Stimulated activated CD8-positive, alpha-beta memory T cell treated with anti-CD3 and anti-CD28 coated beads, Interleukin-4, amount 100 ng/mL, for 24 hours (primary cell): Measurements from ENCODE around the gene CLIP2.
"Not testable (repeated sequence)": the region's sequence is repeated elsewhere in the genome, so short reads cannot be mapped to it uniquely, and the experiment has no call there.

Source experiments
- DNase-seq: peaks from one replicate; pipeline ENCODE4 v3.0.0-alpha.2; 2020; ENCODE audit warnings: low read depth

Gene CLIP2

DNA sequence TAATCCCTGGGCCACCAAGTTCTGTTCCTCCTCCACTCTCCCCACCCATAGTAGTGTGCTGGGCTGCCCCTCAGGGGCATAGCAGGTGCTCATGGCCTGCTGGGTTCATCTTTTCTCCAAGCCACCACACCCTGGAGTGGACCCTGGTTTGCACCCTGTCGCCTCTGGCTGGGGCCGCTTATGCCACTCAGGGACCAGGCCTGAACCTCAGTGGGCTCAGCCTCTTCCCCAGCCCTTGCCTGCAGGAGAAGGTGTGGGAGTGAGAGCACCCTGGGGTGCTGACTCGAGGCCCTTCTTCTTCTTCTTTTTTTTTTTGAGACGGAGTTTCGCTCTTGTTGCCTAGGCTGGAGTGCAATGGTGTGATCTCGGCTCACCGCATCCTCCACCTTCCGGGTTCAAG lies 10.2 kb downstream of the CLIP2 start:
- no peak for DNase-seq

DNA sequence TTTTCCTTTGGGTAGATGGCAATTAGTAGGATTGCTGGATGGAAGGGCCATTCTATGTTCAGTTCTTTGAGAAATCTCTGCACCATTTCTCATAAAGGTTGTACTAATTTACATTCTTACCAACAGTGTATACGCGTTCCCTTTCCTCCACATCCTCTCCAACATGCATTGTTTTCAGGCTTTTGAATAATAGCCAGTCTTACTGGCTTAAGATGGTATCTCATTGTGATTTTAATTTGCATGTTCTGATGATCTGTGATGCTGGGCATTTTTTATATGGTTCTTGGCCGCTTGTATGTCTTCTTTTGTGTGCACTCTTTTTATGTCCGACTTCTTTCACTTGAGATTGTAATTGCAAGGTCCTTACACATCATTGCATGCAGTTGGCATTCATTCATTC lies 11.7 kb downstream of the CLIP2 start:
- no peak for DNase-seq

DNA sequence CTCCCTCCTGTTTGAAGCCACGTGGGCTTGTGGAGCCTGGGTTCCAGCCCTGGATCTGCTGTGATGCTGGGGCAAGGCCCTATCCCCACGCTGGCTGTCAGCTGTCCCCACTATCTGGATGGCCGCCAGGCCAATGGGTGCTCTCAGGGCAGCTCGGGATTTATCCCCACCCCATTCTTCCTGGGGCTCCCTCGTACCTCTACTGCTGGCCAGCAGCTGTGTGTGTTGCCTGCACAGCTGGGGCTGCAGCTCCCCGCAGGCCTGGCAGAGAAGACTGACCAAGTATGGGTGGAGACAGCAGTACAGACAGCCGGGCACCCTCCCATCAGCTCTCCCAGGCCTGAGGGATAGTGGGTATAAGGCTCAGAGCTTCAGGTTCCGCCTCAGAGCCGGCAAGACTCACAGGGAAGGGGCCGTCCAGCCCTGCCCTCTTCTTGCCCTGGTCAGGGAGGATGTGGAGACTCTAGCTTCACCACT lies 13.6 kb downstream of the CLIP2 start:
- no peak for DNase-seq

DNA sequence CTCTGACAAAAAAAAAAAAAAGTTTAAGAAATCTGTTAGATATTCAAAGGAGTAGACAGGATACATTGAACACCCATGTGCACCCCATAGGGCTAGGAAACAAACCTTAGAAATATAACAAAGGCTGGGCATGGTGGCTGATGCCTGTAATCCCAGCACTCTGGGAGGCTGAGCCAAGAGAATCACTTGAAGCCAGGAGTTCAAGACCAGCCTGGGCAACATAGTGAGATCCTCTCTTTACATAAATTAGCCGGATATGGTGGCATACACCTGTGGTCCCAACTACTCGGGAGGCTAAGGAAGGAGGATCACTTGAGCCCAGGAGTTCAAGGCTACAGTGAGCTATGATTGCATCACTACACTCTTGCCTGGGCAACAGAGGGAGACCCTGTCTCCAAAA lies 15.3 kb downstream of the CLIP2 start:
- no peak for DNase-seq

DNA sequence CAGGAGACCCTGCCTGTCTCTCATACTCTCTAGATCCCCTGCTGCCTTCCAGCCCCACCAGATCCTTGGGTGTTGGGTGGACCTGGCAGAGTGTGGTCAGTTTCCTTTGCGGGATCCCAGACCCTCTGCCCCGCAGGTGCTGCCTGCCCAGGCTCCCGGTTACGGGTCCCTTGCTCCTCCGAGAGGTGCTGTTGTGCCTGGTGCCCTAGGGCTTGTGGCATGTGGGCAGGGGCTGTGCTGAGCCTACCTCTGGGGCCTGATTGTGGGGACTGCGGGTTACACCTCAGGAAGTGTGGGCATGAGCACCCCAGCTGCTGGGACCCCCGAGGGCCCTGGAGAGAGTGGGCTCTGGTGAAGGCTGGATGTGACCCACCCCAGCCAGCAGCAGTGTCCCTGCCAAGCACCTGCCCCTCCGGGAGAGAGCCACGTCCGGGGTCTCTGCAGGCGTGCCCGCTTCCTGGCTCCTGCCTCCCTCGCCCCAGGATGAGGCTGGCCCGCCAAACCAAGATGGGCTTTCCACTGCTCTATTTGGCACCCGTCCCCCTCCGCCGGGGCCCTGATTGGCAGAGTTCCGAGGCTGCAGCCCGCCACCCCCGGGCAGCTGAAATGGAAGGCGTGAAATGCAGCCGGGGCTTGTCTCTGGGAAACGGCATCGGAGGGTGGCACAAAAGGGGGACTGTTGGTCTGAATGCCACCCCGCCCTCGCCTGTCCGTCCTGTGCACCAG lies 17.0 kb downstream of the CLIP2 start:
- no peak for DNase-seq

DNA sequence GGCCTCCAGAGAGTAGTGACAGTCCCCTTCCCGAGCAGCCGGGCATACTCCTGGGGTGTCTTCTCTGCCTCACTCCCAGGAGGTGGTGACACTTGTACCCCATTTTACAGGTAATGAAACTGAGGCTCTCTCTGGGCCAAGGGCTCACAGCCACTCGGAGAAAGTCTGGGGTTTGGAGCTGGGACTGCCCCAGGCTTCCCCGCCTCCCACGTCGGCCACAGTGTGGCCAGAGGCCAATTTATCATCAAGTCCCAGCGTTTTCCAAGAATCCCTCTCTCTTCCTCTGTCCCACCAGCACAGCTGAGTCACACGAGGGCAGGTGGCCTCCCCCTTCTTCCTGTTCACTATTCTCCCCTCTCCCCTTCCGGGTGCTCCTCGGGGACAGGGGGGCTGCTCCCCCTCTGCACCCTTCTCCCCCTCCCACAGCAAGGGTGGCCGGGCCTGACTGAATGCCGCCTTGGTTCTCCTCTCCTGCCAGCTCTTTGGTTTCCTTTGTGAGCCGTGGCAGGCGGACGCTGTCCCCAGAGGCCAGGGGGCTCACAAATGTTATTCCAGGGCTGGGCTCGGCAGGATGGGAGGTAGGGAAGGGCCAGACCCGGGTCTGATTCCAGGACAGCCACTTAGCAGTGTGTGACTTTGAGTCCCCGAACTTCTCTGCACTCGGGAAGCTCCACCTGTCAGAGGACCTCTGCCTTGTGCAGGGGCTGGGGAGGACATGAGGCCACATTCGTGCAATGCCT lies 17.7 kb downstream of the CLIP2 start:
- no peak for DNase-seq

DNA sequence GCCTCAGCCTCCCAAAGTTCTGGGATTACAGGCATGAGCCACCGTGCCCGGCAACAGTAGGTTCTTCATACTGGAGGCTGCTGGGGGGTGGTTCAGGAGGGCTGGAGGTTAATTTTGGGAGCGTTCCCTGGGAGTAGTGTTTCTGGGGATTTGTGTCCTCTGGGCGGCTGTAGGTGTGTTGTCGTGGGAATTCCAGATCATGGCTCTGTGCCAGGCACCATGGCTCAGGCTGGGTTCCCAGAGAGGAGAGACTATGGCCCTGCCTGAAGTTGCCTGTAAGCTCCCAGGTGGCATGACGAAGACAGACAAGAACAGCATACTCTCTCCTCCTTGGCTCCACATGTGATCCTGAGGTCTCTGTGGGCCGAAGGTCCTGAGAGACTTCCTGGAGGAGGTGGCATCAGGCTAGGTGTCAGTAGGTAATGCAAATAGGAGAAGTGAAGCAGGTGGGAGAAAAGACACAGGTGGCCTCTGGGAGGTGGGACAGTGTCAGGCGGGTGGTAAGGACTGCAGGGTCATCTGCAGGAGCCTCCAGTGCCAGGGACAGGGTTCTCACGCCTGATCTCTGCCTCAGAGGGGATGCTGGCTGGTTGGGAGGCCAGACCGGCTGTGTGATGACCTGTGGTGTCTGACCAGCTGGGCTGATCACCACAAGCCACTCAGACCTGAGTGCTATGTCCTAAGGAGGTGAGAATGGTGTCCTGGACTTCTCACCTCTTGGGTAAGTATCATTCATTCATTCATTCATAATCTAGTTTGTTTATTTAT lies 18.7 kb downstream of the CLIP2 start:
- DNase-seq: no peak

DNA sequence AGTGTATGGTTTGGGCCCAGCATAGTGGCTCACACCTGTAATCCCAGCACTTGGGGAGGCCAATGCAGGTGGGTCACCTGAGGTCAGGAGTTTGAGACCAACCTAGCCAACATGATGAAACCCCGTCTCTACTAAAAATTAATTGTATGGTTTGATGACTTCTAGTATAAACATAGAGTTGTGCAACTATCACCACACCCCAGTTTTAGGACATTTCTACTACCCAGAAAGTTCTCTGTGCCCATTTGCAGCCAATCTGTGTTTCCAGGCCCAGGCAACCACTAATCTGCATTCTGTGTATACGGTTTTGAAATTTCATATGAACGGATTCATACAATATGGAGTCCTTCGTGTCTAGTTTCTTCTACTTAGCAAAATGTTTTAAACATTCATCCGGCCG lies 20.0 kb downstream of the CLIP2 start:
- no peak for DNase-seq

DNA sequence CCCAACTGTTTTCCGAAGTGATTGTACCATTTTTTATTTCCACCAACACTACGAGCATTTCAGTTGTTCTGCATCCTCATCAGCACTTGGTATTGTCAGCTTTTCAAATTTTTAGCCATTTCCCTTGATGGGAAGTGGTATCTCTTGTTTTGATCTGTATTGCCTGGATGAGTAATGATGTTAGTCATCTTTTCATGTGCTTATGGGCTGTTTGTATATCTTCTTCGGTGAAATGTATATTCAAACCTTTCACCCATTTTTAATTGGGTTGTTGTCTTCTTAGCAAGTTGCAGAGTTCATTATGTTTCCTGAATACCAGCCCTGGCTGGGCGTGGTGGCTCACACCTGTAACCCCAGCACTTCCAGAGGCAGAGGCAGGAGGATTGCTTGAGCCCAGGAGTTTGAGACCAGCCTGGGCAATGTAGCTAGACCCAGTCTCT lies 22.1 kb downstream of the CLIP2 start:
- DNase-seq: no peak

DNA sequence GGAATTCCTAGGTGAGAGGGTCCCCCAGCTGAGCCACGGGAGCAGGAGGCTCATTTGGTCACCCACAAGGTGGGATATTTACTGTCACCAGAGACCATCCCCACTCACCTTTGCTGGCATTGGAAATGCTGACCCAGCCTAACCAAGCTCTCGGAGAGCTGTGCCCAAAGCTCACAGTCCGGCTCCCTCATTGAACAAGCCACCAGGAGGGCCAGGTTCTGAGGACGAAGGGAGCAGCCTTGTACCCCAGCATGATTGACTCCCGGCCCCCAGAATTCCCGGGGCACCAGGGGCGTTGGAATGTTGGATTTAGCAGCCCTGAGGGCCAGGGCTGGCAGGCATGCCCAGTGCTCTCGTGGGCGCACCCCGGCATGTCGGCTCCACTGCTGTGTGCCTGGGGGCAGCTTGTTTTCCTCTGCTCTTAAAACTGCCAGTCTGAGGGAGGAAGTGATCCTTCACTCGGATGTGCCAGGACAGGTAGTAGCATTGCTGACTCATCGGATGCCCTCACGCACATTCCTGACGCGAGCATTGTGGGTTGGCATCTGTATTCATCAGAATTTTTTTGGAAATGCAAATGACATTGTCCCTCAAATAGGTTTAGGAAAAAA lies 23.3 kb downstream of the CLIP2 start:
- DNase-seq: no peak

DNA sequence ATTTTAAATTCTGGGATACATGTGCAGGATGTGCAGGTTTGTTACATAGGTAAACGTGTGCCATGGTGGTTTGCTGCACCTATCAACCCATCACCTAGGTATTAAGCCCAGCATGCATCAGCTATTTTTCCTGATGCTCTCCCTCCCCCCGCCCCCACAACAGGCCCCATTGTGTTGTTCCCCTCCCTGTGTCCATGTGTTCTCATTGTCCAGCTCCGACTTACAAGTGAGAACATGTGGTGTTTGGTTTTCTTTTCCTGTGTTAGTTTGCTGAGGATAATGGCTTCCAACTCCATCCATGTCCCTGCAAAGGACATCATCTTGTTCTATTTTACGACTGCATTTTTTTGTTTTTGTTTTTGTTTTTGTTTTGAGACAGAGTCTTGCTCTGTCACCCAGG lies 26.7 kb downstream of the CLIP2 start:
- not testable (repeated sequence) for DNase-seq

DNA sequence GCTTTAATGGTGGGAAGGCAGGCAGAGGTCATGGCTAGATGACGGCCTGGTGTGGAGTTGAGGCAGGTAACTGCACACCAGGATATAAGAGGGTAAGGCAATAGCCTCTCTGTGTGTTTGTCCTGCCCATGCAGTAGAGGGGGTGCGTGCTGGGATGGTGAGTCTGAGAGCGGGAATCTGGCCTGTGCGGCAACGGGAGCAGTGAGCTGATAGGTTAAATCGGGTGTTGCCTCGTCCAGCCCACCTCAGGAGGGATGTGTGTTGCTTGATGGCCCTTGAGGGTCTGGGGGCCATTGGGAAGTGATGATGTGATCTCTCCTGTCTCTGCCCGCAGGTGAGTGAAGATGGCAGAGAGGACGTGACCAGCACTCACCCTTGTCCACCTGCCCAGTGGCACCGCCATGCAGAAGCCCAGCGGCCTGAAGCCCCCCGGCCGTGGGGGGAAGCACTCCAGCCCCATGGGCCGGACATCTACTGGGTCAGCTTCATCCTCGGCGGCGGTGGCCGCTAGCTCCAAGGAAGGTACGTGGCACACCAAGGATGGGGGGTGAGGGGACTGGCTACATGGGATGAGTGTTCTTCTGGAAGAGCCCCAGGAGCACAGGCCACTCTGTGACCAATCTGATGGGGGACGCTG lies 28.1 kb downstream of the CLIP2 start:
- DNase-seq: no peak

DNA sequence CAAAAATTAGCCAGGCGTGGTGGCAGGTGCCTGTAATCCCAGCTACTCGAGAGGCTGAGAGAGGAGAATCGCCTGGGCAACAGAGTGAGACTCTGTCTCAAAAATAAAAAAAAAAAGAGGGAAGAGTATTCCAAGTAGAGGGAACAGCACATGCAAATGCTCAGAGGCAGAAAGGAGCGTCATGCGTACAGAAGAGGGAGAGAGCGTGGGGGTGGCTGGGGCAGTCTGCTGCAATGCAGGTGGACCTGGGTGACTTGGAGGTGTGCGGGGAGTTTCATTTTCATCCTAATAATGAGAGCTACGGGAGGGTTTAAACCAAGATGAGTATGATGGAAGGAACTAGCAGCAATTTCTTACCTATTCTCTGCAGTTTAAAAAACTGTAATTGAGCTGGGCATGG lies 28.8 kb downstream of the CLIP2 start:
- DNase-seq: no peak

DNA sequence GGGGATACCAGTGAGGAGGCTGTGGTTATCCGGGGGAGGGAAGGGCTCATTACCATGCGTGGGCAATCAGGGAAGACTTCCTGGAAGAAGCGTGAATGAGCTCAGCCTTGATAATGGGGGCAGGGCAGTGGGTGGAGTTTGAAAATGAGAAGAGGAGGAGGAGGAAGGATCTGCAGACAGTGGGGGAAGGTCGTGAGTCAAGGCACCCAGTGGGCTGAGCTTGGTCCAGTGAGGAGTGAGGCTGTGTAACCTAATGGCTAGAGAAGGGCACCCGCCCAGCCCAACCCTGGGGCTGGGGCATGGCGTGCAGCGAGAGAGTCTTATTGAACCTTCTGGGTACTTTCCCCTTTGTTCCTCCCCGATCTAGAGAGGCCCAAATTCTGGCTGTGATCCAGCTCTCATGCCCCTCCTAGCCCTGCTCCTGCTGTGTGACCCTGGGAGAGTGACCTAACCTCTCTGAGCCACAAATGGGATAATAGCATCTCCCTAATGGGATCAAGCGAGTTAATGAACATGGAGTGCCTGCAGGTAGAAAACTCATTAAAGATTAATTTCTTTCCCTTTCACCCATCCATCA lies 31.5 kb downstream of the CLIP2 start:
- DNase-seq: no peak

DNA sequence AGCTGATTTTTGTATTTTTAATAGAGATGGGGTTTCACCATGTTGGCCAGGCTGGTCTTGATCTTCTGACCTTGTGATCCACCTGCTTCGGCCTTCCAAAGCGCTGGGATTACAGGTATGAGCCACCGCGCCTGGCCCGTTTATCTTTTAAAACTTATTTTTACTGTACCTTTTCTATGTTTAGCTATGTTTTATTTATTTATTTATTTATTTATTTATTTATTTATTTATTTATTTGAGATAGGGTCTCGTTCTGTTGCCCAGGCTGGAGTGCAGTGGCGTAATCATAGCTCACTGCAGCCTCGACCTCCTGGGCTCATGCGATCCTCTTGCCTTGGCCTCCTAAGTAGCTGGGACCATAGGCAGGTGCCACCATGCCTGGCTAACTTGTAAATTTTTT lies 33.7 kb downstream of the CLIP2 start:
- DNase-seq: not testable (repeated sequence)

DNA sequence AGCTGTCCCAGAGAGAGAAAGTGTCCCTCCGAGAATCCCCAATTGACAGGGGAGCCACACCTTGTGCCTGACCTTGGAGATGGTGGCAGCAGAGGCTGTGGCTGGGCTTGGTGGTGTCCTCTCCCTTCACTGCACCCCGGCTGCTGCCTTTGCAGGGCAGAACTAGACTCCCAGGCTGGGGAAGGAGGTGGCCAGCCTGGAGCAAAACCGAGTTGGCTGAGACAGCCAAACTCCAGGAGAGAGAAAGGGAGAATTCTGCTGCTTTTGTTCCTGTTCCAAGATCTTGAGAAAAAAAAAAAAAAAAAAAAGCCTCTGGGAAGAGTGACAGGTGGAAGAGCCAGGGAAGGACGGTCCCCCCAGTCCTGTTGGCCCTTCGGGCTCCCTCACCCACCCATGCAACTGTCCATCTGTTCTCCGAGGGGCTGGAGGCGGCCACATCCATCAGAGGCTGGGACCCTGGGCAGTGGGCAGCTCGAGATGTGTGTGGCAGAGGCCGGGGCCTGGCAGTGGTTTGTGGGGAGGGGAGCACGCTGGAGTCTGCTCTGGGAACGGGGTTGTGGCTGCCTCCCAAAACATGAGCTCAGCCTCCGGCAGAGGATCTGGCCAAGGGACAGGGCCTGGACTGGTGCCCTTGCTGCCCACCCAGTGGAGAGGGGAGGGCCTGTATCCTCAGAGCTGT lies 35.5 kb downstream of the CLIP2 start:
- DNase-seq: no peak

DNA sequence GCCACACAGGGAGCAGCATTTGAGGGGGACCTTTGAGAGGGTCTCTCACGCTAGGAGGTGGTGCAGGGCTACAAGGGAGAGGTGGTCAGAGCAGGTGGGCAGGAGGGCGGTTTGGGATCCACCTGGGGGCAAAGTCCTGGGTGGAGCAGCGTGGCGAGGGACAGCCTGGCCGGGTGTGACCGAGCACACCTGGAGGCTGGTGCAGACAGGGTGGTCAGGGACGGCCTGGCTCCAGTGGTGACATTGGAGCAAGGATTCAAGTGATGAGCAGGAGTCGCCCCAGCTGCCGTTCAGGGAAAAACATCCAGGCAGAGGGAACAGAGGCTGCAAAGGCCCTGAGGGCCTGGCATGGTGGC lies 36.0 kb downstream of the CLIP2 start:
- DNase-seq: no peak

DNA sequence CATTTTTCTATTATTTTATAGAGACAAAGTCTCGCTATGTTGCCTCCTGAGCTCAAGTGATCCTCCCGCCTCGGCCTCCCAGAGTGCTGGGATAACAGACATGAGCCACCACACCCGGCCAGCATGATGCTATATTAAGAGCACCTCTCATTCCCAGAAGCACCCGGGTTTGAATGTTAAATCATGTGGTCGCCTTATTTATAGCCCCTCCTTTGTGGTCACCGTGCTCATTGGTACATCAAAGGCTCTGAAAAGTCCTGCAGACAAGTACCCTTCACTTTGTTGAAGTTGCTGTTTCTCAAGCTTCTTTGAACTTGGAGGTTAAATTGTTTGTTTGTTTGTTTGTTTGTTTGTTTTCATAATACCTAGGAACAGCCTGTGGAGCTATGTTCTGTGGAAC lies 40.0 kb downstream of the CLIP2 start:
- no peak for DNase-seq

DNA sequence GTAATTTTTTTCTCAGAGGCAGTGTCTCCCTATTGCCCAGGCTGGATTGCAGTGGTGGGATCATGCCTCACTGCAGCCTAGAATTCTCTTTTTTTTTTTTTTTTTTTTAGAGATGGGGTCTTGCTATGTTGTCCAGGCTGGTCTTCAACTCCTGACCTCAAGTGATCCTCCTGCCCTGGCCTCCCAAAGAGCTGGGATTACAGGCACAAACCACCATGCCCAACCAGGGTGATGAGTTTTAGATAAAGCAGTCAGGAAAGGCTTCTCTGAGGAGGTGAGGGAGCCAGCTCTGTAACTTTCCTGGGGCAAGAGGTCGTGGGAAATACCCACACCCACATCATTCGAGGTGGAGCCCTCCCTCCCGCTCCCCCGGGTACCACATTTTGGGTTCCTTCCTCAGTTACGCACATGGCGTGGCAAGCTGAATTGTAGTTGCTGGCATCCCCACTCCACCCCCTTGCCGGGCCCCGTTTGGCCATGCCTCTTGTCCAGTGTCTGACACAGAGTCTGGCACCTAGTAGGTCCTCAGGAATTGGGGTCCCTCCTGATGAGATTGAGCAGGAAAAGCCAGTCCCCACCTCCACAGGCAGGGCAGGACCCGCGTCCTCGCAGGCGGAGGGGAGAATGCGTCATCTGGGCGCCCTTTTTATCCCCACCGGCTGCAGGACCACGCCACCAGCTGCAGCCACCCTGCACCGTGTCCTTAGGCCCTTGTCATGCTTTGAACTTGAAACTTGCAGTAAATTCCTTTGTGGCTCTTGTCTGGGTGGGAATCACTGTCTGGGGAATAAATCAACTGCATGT lies 43.4 kb downstream of the CLIP2 start:
- no peak for DNase-seq

DNA sequence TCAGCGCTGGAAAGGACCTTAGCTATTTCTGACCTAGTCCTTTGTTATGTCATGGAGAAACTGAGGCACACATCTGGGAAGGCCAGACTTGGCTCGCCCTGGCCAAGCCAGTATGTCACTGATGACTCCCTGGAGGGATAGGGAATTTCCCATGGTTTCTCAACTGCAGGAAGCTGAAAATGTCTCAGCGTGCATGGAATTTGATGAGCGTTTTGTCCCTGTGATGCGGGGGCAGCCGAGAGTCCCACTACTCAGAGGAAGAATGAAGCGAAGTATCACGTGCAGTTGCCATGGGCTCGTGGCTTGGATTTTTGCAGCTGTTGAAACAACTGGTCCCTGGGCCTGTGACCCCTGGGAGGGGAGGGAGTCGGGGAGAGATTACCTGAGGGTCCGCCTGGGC lies 44.8 kb downstream of the CLIP2 start:
- no peak for DNase-seq
